Measurements from ENCODE around the gene HNF1B.
"Not testable (repeated sequence)": the region's sequence is repeated elsewhere in the genome, so short reads cannot be mapped to it uniquely, and the experiment has no call there.

Gene HNF1B

GRCh38 chr17:37699285-37699973, 45.4 kb downstream of the HNF1B start:
- no peak for DNase-seq

- no peak for DNase-seq
These were observed 46.0 kb downstream of the HNF1B start for GRCh38 chr17:37698911-37699255.

- DNase-seq = no peak
These were observed 46.5 kb downstream of the HNF1B start for GRCh38 chr17:37698132-37698910.

GRCh38 chr17:37697381-37697780, 47.5 kb downstream of the HNF1B start:
- no peak for DNase-seq

GRCh38 chr17:37696366-37696765, 48.5 kb downstream of the HNF1B start:
- no peak for DNase-seq

GRCh38 chr17:37695726-37696125, 49.1 kb downstream of the HNF1B start:
- DNase-seq = no peak

GRCh38 chr17:37694734-37695133, 50.1 kb downstream of the HNF1B start:
- DNase-seq = no peak

GRCh38 chr17:37693328-37693727, 51.5 kb downstream of the HNF1B start:
- DNase-seq = no peak

- DNase-seq = no peak
These were observed 53.1 kb downstream of the HNF1B start for GRCh38 chr17:37691807-37692206.

GRCh38 chr17:37689317-37689716, 55.5 kb downstream of the HNF1B start:
- DNase-seq = no peak

GRCh38 chr17:37683454-37683984, 61.3 kb downstream of the HNF1B start:
- DNase-seq = no peak

- no peak for DNase-seq
These were observed 62.9 kb downstream of the HNF1B start for GRCh38 chr17:37682007-37682406.

GRCh38 chr17:37679995-37680394, 64.9 kb downstream of the HNF1B start:
- DNase-seq = not testable (repeated sequence)

- DNase-seq = no peak
These were observed 66.8 kb downstream of the HNF1B start for GRCh38 chr17:37678036-37678435.

- no peak for DNase-seq
These were observed 67.8 kb downstream of the HNF1B start for GRCh38 chr17:37677021-37677420.

- no peak for DNase-seq
These were observed 68.5 kb downstream of the HNF1B start for GRCh38 chr17:37676115-37676925.

- DNase-seq = no peak
These were observed 70.3 kb downstream of the HNF1B start for GRCh38 chr17:37674511-37674910.

- DNase-seq = no peak
These were observed 71.5 kb downstream of the HNF1B start for GRCh38 chr17:37673386-37673785.

GRCh38 chr17:37672548-37673078, 72.2 kb downstream of the HNF1B start:
- no peak for DNase-seq

- DNase-seq = no peak
These were observed 72.9 kb downstream of the HNF1B start for GRCh38 chr17:37671824-37672547.

- no peak for DNase-seq
These were observed 73.6 kb downstream of the HNF1B start for GRCh38 chr17:37671028-37671823.

- DNase-seq = no peak
These were observed 77.8 kb downstream of the HNF1B start for GRCh38 chr17:37667039-37667438.
